DOHH2 (cell line): Measurements from ENCODE around the gene CST8.

ENCODE experiments used
- H3F3A ChIP-seq: fragments of 200-600 bp; sonication (generic), shearing (Covaris generic); 2 replicates; pipeline ENCODE4 v1.6.0; 2016; ENCODE audit warnings: antibody characterized with exemption, mild to moderate bottlenecking; ENCODE audit not compliant: control insufficient read depth, insufficient read depth
- H3K27ac ChIP-seq: fragments of 200-600 bp; sonication (generic); 2 replicates; pipeline ENCODE4 v1.5.1; 2014; ENCODE audit warnings: low read depth, mild to moderate bottlenecking, low read length, moderate library complexity
- H3K27me3 ChIP-seq: fragments of 200-600 bp; sonication (generic); 2 replicates; pipeline ENCODE4 v1.6.1; 2014; ENCODE audit warnings: mild to moderate bottlenecking, low read length, mixed read lengths; ENCODE audit not compliant: control insufficient read depth
- H3K36me3 ChIP-seq: fragments of 200-600 bp; sonication (generic); 2 replicates; pipeline ENCODE4 v1.6.1; 2014; ENCODE audit warnings: mild to moderate bottlenecking, low read length, moderate library complexity, mixed read lengths; ENCODE audit not compliant: control insufficient read depth
- H3K4me1 ChIP-seq: fragments of 200-600 bp; sonication (generic); 2 replicates; pipeline ENCODE4 v1.6.1; 2014; ENCODE audit warnings: mild to moderate bottlenecking, low read length, mixed read lengths; ENCODE audit not compliant: control insufficient read depth
- H3K4me2 ChIP-seq: fragments of 200-600 bp; sonication (generic); 2 replicates; pipeline ENCODE4 v1.6.0; 2014; ENCODE audit warnings: mild to moderate bottlenecking, low read length, moderate library complexity
- H3K4me3 ChIP-seq: fragments of 200-600 bp; sonication (generic); 2 replicates; pipeline ENCODE4 v1.5.1; 2014; ENCODE audit warnings: mild to moderate bottlenecking, low read length, mixed read lengths
- H3K79me2 ChIP-seq: fragments of 200-600 bp; sonication (generic); 2 replicates; pipeline ENCODE4 v1.6.1; 2014; ENCODE audit warnings: mild to moderate bottlenecking, low read length, mixed read lengths; ENCODE audit not compliant: control insufficient read depth
- H3K9me2 ChIP-seq: fragments of 200-600 bp; sonication (generic); replicated peaks from 2 replicates; pipeline ENCODE4 v1.6.1; 2014; ENCODE audit warnings: mild to moderate bottlenecking, low read length, mixed read lengths; ENCODE audit not compliant: control insufficient read depth
- H3K9me3 ChIP-seq: fragments of 200-600 bp; sonication (generic); 2 replicates; pipeline ENCODE4 v1.6.1; 2014; ENCODE audit warnings: antibody characterized with exemption, low read length, mixed read lengths; ENCODE audit not compliant: control insufficient read depth, insufficient read depth
- H4K20me1 ChIP-seq: fragments of 200-600 bp; sonication (generic); 2 replicates; pipeline ENCODE4 v1.6.0; 2014; ENCODE audit warnings: low read depth, mild to moderate bottlenecking, antibody characterized with exemption, low read length, moderate library complexity; ENCODE audit not compliant: control insufficient read depth, insufficient read depth
- EZH2phosphoT487 ChIP-seq: fragments of 200-600 bp; sonication (generic); IDR thresholded peaks from 2 replicates; pipeline ENCODE4 v1.6.1; 2017; ENCODE audit warnings: borderline replicate concordance, mild to moderate bottlenecking, antibody characterized with exemption, low read length, moderate library complexity, mixed read lengths
- TF ChIP-seq, protein P1 (sequence below): fragments of 200-600 bp; sonication (generic); IDR thresholded peaks from one replicate; pipeline ENCODE4 v1.5.1; 2014; ENCODE audit warnings: antibody characterized with exemption, mild to moderate bottlenecking, low read depth, low read length; ENCODE audit not compliant: poor library complexity, severe bottlenecking

CST8 gene

DNA sequence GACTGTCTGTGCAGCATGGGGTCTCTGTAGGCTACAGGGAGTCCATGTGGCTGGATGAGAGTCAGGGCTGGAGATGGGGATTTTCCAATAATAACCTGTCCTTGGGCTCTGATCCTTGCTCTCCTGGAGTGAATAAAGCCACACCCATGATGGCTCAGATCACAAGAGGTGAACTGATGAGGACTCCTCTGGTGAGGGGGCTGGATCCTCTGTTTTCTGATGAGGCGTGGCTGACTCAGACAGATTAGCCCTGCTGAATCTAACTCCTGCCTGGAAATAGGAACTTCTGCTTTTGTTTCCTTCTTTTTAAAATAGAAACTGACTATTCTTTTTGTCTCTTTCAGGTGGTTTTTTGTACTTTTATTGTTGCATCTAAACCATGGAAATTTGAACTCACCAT lies 50.4 kb downstream of the CST8 start:
- H3K27ac ChIP-seq = no peak overlapping the region
- no peak overlapping the region for H3K4me3 ChIP-seq
- H3K9me2 ChIP-seq = no peaks in the 10 kb centered on the region
- peak overlapping the region; percentile 22 for H3K4me2 ChIP-seq
- TF ChIP-seq, protein P1, sequence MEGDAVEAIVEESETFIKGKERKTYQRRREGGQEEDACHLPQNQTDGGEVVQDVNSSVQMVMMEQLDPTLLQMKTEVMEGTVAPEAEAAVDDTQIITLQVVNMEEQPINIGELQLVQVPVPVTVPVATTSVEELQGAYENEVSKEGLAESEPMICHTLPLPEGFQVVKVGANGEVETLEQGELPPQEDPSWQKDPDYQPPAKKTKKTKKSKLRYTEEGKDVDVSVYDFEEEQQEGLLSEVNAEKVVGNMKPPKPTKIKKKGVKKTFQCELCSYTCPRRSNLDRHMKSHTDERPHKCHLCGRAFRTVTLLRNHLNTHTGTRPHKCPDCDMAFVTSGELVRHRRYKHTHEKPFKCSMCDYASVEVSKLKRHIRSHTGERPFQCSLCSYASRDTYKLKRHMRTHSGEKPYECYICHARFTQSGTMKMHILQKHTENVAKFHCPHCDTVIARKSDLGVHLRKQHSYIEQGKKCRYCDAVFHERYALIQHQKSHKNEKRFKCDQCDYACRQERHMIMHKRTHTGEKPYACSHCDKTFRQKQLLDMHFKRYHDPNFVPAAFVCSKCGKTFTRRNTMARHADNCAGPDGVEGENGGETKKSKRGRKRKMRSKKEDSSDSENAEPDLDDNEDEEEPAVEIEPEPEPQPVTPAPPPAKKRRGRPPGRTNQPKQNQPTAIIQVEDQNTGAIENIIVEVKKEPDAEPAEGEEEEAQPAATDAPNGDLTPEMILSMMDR = no peak
- no peak for TF ChIP-seq EZH2phosphoT487
- H3F3A ChIP-seq = no peaks in the 10 kb centered on the region
- no peaks in the 10 kb centered on the region for H3K9me3 ChIP-seq
- H3K27me3 ChIP-seq = no peaks in the 10 kb centered on the region
- H4K20me1 ChIP-seq = no peaks in the 10 kb centered on the region
- H3K36me3 ChIP-seq = no peaks in the 10 kb centered on the region
- peaks cover 10% of the 10 kb centered on the region for H3K4me1 ChIP-seq
- no peaks in the 10 kb centered on the region for H3K79me2 ChIP-seq

DNA sequence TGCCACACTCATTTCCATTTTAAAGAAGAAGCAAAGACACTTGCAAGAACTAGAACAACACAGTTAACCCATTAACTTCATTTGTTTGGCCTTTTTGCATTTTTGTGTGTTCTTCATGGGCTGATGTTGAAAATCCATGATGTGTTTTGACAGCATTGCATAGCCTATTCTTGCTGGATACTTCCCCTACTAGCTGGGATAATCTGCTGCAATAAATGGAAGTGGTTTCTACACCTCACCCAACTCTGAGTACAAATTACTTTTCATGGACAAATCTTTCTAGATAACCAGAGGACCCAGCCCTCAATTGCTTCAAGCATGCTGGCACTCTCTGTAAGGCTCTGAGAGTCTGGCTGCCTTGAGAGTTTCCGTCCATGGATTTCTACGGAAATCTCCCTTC lies 50.9 kb downstream of the CST8 start:
- Histone ChIP-seq H3K4me3 (no peak overlapping the region), H3K9me3 (no peaks in the 10 kb centered on the region), H3K27ac (no peak overlapping the region), H4K20me1 (no peaks in the 10 kb centered on the region), H3K9me2 (no peaks in the 10 kb centered on the region), H3K4me2 (peak overlapping the region; percentile 22), H3K36me3 (no peaks in the 10 kb centered on the region), H3K4me1 (peaks cover 10% of the 10 kb centered on the region), H3K79me2 (no peaks in the 10 kb centered on the region), H3K27me3 (no peaks in the 10 kb centered on the region), H3F3A (no peaks in the 10 kb centered on the region)
- TF ChIP-seq EZH2phosphoT487 = no peak
- TF ChIP-seq, protein P1 = no peak

DNA sequence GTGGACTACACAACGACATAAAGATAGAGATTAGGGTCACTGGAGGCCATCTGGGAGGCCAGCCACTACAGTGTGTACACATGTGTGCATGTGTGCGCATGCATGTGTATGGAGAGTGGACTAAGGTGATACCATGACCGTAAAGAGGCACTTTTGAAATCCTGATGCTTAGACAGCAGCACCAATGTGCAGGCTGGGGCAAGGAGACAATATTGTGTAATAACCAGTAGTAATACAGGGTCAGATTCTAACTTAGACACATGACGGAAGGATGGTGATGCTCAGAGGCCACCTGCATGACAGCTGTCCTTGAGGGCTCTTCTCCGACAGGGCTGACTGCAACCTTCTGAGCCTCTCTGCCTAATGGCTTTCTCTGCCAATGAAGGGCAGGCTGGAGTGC lies 51.9 kb downstream of the CST8 start:
- Histone ChIP-seq H3K4me2 (no peak overlapping the region), H3F3A (no peaks in the 10 kb centered on the region), H3K9me3 (no peaks in the 10 kb centered on the region), H4K20me1 (no peaks in the 10 kb centered on the region), H3K4me3 (no peak overlapping the region), H3K36me3 (no peaks in the 10 kb centered on the region), H3K9me2 (no peaks in the 10 kb centered on the region), H3K4me1 (peaks cover 10% of the 10 kb centered on the region), H3K27me3 (no peaks in the 10 kb centered on the region), H3K27ac (no peak overlapping the region), H3K79me2 (no peaks in the 10 kb centered on the region)
- TF ChIP-seq, protein P1 = no peak
- TF ChIP-seq EZH2phosphoT487 = no peak

DNA sequence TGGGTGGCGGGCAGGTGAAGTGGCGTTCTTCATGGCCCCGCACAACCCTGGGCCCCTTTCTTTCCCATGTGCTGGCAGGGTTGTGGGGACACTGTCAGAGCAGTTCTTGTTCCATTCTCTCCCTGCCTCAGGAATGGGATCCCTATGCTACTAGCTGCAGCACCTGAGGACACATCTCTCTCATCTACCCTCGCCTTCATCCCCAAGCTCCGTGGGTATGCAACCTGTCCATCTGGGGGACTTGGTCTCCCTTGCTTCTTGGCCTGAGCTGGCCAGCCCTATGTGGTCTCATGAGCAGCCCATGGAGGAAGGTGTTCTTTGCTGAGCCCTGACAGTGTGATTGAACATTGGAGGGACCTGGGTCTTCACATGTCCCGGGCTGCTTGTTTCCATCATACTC lies 53.2 kb downstream of the CST8 start:
- H3F3A ChIP-seq = no peaks in the 10 kb centered on the region
- H3K27me3 ChIP-seq = no peaks in the 10 kb centered on the region

More for the DNA sequence above, 53.2 kb downstream of the CST8 start:
- Histone ChIP-seq H3K9me2 (no peaks in the 10 kb centered on the region), H3K36me3 (no peaks in the 10 kb centered on the region), H3K4me1 (peaks cover 10% of the 10 kb centered on the region), H4K20me1 (no peaks in the 10 kb centered on the region), H3K9me3 (no peaks in the 10 kb centered on the region), H3K4me2 (no peak overlapping the region), H3K4me3 (no peak overlapping the region), H3K79me2 (no peaks in the 10 kb centered on the region), H3K27ac (no peak overlapping the region)
- no peak for TF ChIP-seq EZH2phosphoT487
- TF ChIP-seq, protein P1 = no peak
